CD4-positive, alpha-beta T cell (primary cell): ENCODE data around the gene JAZF1. TPM values are rescaled to one million over a fixed set of nuclear protein-coding genes. Genes with fewer than 3 reads are reported as not detected.

Experiments
- ATAC-seq: fragments of 200-7000 bp; cut with Tn5 transposase; one replicate; pipeline ENCODE4 v1.10.0; 2022; ENCODE audit warnings: mild to moderate bottlenecking; ENCODE audit not compliant: poor library complexity
- CTCF ChIA-PET: fragments of 350-600 bp; sonication (Branson Sonifier 250); formaldehyde crosslinking; loops from one replicate; lab custom pipeline; 2021; ENCODE audit warnings: antibody characterized with exemption, inconsistent platforms; lab: Charles Lee
- POLR2A ChIA-PET: fragments of 350-600 bp; sonication (Branson Sonifier 250); formaldehyde crosslinking; loops from one replicate; lab custom pipeline; 2021; ENCODE audit warnings: antibody characterized with exemption, inconsistent platforms; lab: Charles Lee
- DNase-seq, 14 experiments: peaks; one replicate each; pipeline ENCODE4 v3.0.0-alpha.2; 2013 to 2020; ENCODE audit warnings: mixed read lengths in 2 of 14
- H3K27ac ChIP-seq, 2 donors: one replicate each; pipeline versions ENCODE4 v1.5.1 to v1.7.0; 2013; ENCODE audit warnings: low read length in 2 of 2, low read depth in 1 of 2, mild to moderate bottlenecking in 1 of 2
- H3K27me3 ChIP-seq, 2 experiments: 1 replicate in 1 of 2; 2 replicates in 1 of 2; pipeline versions ENCODE4 v1.6.1 to v1.7.0; 2013; ENCODE audit warnings: low read length in 2 of 2, control low read depth in 1 of 2, mild to moderate bottlenecking in 1 of 2, moderate library complexity in 1 of 2; ENCODE audit not compliant: insufficient read depth in 2 of 2, control insufficient read depth in 1 of 2
- H3K36me3 ChIP-seq: one replicate; pipeline ENCODE4 v1.6.1; 2013; ENCODE audit warnings: low read length, control low read depth; ENCODE audit not compliant: insufficient read depth
- H3K4me1 ChIP-seq: one replicate; pipeline ENCODE4 v1.6.1; 2013; ENCODE audit warnings: low read length, control low read depth; ENCODE audit not compliant: insufficient read depth
- H3K4me3 ChIP-seq: one replicate; pipeline ENCODE4 v1.5.1; 2013; ENCODE audit warnings: mild to moderate bottlenecking, low read length, moderate library complexity
- H3K9me3 ChIP-seq, 2 experiments: 1 replicate in 1 of 2; 2 replicates in 1 of 2; pipeline versions ENCODE4 v1.6.1 to v1.7.0; 2013; ENCODE audit warnings: low read length in 2 of 2, mild to moderate bottlenecking in 2 of 2, control low read depth in 1 of 2, moderate library complexity in 1 of 2; ENCODE audit not compliant: control insufficient read depth in 1 of 2, insufficient read depth in 1 of 2
- H3K27ac Mint-ChIP-seq: one replicate; pipeline ENCODE4 v1.8.0; 2020; ENCODE audit warnings: mixed read lengths
- H3K27me3 Mint-ChIP-seq: one replicate; pipeline ENCODE4 v1.8.0; 2021; ENCODE audit warnings: mixed read lengths
- H3K36me3 Mint-ChIP-seq: one replicate; pipeline ENCODE4 v1.8.0; 2021; ENCODE audit warnings: low read depth, mixed read lengths
- H3K4me1 Mint-ChIP-seq: one replicate; pipeline ENCODE4 v1.8.0; 2021; ENCODE audit warnings: low read depth, mixed read lengths
- H3K4me3 Mint-ChIP-seq: one replicate; pipeline ENCODE4 v1.8.0; 2020; ENCODE audit warnings: mild to moderate bottlenecking, mixed read lengths
- H3K9me3 Mint-ChIP-seq: one replicate; pipeline ENCODE4 v1.8.0; 2020; ENCODE audit warnings: mixed read lengths
- CTCF ChIP-seq: fragments of 200-600 bp; IDR thresholded peaks from one replicate; pipeline ENCODE4 v1.8.0; 2022; ENCODE audit warnings: antibody characterized with exemption, mild to moderate bottlenecking
- intact Hi-C, 2 experiments: fragments of 100-400 bp; cut with DNase I in 1 of 2; cut with micrococcal nuclease in 1 of 2; formaldehyde crosslinking; loops; one replicate each; pipeline versions ENCODE4 v1.15.1 to v1.9.0; 2023 to 2025; cut with DNase I, micrococcal nuclease
- total RNA-seq, 174 experiments: library from RNA in 2 of 174; stranded (reverse) in 2 of 174; gene quantifications; one replicate each; pipeline ENCODE4 v1.2.3 and lab custom pipeline; 2021 to 2026

The JAZF1 gene
- total RNA-seq, 2 experiments from 2014 or later = 9.9 to 11.1 TPM

GRCh38 chr7:27866828-27867672, 313.5 kb downstream of the JAZF1 start:
- Histone ChIP-seq H3K4me1 (no peaks in the 10 kb centered on the region), H3K9me3 (no peaks in the 10 kb centered on the region), H3K36me3 (no peaks in the 10 kb centered on the region), H3K4me3 (no peak overlapping the region), H3K27ac (no peak overlapping the region), H3K27me3 (no peaks in the 10 kb centered on the region)
- POLR2A ChIA-PET = no interaction called here
- no peaks in the 10 kb centered on the region for H3K36me3 Mint-ChIP-seq
- H3K27ac Mint-ChIP-seq = no peak overlapping the region
- H3K27me3 Mint-ChIP-seq = no peaks in the 10 kb centered on the region
- no peaks in the 10 kb centered on the region for H3K4me1 Mint-ChIP-seq
- CTCF ChIA-PET = no interaction called here
- ATAC-seq (no peak), DNase-seq (no peak)
- intact Hi-C loops = no loop called here
- no peaks in the 10 kb centered on the region for H3K9me3 Mint-ChIP-seq
- no peak overlapping the region for H3K4me3 Mint-ChIP-seq
- TF ChIP-seq CTCF = no peak

- Histone ChIP-seq H3K36me3 (no peaks in the 10 kb centered on the region), H3K27ac (no peak overlapping the region), H3K9me3 (no peaks in the 10 kb centered on the region), H3K4me1 (no peaks in the 10 kb centered on the region), H3K4me3 (no peak overlapping the region), H3K27me3 (no peaks in the 10 kb centered on the region)
- CTCF ChIA-PET = no interaction called here
- Mint-ChIP-seq H3K4me3 (no peak overlapping the region), H3K9me3 (no peaks in the 10 kb centered on the region), H3K27ac (no peak overlapping the region), H3K36me3 (no peaks in the 10 kb centered on the region), H3K4me1 (no peaks in the 10 kb centered on the region), H3K27me3 (no peaks in the 10 kb centered on the region)
- TF ChIP-seq CTCF = no peak
- POLR2A ChIA-PET = no interaction called here
- ATAC-seq (no peak), DNase-seq (peak in 1 of 14 experiments; percentile 34)
- intact Hi-C loops = no loop called here
Measured at GRCh38 chr7:27866256-27866655, 314.3 kb downstream of the JAZF1 start.

GRCh38 chr7:27863880-27864279, 316.7 kb downstream of the JAZF1 start:
- ATAC-seq = no peak
- Mint-ChIP-seq H3K27me3 (no peaks in the 10 kb centered on the region), H3K9me3 (no peaks in the 10 kb centered on the region), H3K27ac (no peak overlapping the region), H3K36me3 (no peaks in the 10 kb centered on the region), H3K4me3 (no peak overlapping the region), H3K4me1 (no peaks in the 10 kb centered on the region)
- POLR2A ChIA-PET = no interaction called here
- Histone ChIP-seq H3K9me3 (no peaks in the 10 kb centered on the region), H3K4me3 (no peak overlapping the region), H3K36me3 (no peaks in the 10 kb centered on the region), H3K4me1 (no peaks in the 10 kb centered on the region), H3K27me3 (no peaks in the 10 kb centered on the region), H3K27ac (no peak overlapping the region)
- CTCF ChIA-PET = no interaction called here
- no peak for TF ChIP-seq CTCF
- DNase-seq = no peak
- intact Hi-C loops = loop anchor here in 1 of 2 experiments (5.0 kb wide), 1 partner anchor 1202 kb away; no protein-coding TSS in a partner anchor
